ENCODE data around the gene SYNDIG1. TPM values are rescaled to one million over a fixed set of nuclear protein-coding genes. Genes with fewer than 3 reads are reported as not detected.

SYNDIG1 gene
- total RNA-seq, 2 experiments from 2014 or later = not detected

DNA sequence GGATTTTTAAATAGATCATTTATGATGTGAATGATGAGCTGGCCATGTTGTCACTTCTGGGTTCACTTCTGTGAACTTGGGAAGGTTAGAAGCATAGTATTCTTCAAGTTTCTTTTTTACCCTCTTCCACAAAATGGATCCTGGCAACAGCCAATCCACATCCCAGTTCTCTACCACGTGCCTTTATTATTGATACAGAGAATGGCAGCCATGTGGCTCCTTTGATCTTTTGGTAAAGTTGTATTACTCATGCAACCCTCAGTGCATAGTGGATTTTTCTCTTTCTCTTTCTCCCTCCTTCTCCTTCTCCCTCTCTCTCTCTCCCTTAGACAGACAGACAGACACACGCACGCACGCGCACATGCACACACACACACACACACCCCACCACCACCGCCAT lies 50.0 kb downstream of the SYNDIG1 start:
- Histone ChIP-seq H3K36me3 (ENCODE audit: insufficient read depth, low read length) (no peaks in the 10 kb centered on the region), H3K4me3 (ENCODE audit: low read length) (no peak overlapping the region), H3K4me1 (ENCODE audit: insufficient read depth, low read length) (no peaks in the 10 kb centered on the region), H3K27me3 (ENCODE audit: control insufficient read depth in 1 of 2, insufficient read depth in 2 of 2, low read length in 2 of 2) (no peaks in the 10 kb centered on the region), H3K9me3 (ENCODE audit: control insufficient read depth in 1 of 2, insufficient read depth in 1 of 2, low read length in 2 of 2) (peaks cover 0 to 6% of the 10 kb centered on the region in 2 experiments), H3K27ac (ENCODE audit: low read depth in 1 of 2, low read length in 2 of 2) (no peak overlapping the region)
- Mint-ChIP-seq H3K27ac (no peak overlapping the region), H3K27me3 (no peaks in the 10 kb centered on the region), H3K36me3 (ENCODE audit: low read depth) (no peaks in the 10 kb centered on the region), H3K9me3 (no peaks in the 10 kb centered on the region), H3K4me3 (no peak overlapping the region), H3K4me1 (ENCODE audit: low read depth) (no peaks in the 10 kb centered on the region)
- no peak for ATAC-seq (ENCODE audit: poor library complexity)
- ChIA-PET POLR2A (no interaction called here), CTCF (no interaction called here)
- TF ChIP-seq, protein P1, sequence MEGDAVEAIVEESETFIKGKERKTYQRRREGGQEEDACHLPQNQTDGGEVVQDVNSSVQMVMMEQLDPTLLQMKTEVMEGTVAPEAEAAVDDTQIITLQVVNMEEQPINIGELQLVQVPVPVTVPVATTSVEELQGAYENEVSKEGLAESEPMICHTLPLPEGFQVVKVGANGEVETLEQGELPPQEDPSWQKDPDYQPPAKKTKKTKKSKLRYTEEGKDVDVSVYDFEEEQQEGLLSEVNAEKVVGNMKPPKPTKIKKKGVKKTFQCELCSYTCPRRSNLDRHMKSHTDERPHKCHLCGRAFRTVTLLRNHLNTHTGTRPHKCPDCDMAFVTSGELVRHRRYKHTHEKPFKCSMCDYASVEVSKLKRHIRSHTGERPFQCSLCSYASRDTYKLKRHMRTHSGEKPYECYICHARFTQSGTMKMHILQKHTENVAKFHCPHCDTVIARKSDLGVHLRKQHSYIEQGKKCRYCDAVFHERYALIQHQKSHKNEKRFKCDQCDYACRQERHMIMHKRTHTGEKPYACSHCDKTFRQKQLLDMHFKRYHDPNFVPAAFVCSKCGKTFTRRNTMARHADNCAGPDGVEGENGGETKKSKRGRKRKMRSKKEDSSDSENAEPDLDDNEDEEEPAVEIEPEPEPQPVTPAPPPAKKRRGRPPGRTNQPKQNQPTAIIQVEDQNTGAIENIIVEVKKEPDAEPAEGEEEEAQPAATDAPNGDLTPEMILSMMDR (IDR thresholded peaks at IDR 0.05) = no peak
- no peak for DNase-seq
- intact Hi-C loops (cut with DNase I, micrococcal nuclease) = no loop called here

DNA sequence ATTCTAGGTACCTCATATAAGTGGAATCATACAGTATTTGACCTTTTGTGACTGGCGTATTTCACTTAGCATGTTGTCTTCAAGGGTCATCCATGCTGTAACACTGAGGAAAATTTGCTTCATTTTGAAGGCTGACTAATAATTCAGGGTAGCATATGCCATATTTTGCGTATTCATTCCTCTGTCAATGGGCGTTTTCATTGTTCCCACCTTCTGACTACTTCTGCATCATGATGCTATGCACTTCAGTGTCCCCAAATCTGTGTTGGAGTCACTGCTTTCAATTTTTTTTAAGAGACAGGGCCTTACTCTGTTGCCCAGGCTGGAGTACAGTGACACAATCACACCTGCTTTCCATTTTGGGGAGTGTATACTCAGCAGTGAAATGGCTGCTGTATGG lies 51.6 kb downstream of the SYNDIG1 start:
- Mint-ChIP-seq H3K4me1 (ENCODE audit: low read depth) (no peaks in the 10 kb centered on the region), H3K9me3 (no peaks in the 10 kb centered on the region), H3K27me3 (no peaks in the 10 kb centered on the region), H3K4me3 (no peak overlapping the region), H3K27ac (no peak overlapping the region), H3K36me3 (ENCODE audit: low read depth) (no peaks in the 10 kb centered on the region)
- no peaks in the 10 kb centered on the region for H3K36me3 ChIP-seq (ENCODE audit: insufficient read depth, low read length)
- TF ChIP-seq, protein P1 (IDR thresholded peaks at IDR 0.05) = no peak
- intact Hi-C loops (cut with DNase I, micrococcal nuclease) = no loop called here
- H3K27me3 ChIP-seq (ENCODE audit: control insufficient read depth in 1 of 2, insufficient read depth in 2 of 2, low read length in 2 of 2) = no peaks in the 10 kb centered on the region
- no peak overlapping the region for H3K4me3 ChIP-seq (ENCODE audit: low read length)
- ChIA-PET POLR2A (no interaction called here), CTCF (no interaction called here)
- peaks cover 0 to 6% of the 10 kb centered on the region in 2 experiments for H3K9me3 ChIP-seq (ENCODE audit: control insufficient read depth in 1 of 2, insufficient read depth in 1 of 2, low read length in 2 of 2)
- H3K27ac ChIP-seq (ENCODE audit: low read depth in 1 of 2, low read length in 2 of 2) = no peak overlapping the region
- H3K4me1 ChIP-seq (ENCODE audit: insufficient read depth, low read length) = no peaks in the 10 kb centered on the region
- no peak for DNase-seq
- no peak for ATAC-seq (ENCODE audit: poor library complexity)

DNA sequence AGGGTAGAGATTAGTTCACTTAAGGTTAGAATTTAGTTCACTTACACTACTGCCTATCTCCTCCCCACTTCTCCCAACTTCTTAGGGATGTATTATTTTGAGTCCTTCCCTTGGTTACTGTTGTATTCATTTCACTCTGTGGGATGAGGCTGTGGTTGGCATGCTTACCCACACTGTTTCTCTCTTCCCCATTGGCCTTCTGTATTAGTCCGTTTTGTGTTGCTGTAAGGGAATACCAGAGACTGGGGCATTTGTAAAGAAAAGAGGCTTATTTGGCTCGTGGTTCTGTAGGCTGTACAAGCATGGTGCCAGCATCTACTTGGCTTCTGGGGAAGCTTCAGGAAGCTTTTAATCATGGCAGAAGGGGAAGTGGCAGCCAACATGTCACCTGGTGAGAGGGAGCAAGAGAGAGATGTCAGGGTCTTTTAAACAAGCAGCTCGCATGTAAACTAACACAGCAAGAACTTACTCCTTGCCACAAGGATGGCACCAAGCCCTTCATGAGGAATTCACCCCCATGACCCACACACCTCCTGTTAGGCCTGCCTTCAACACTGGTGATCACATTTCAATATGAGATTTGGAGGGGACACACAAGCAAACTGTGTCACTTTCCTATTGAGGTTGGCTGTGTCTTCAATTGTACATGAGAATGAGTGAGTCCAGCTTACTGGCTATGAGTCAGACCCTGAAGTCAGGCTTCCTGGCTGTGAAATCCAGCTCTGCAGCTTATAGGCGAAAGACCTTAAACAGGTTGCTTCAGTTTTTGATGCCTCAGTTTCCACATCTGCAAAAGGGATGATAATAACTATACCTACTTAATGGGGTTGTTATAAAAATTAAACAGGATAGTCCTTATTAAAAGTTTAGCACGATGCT lies 53.3 kb downstream of the SYNDIG1 start:
- POLR2A ChIA-PET = no interaction called here
- Histone ChIP-seq H3K4me3 (ENCODE audit: low read length) (no peak overlapping the region), H3K4me1 (ENCODE audit: insufficient read depth, low read length) (no peaks in the 10 kb centered on the region), H3K27ac (ENCODE audit: low read depth in 1 of 2, low read length in 2 of 2) (no peak overlapping the region), H3K27me3 (ENCODE audit: control insufficient read depth in 1 of 2, insufficient read depth in 2 of 2, low read length in 2 of 2) (no peaks in the 10 kb centered on the region), H3K9me3 (ENCODE audit: control insufficient read depth in 1 of 2, insufficient read depth in 1 of 2, low read length in 2 of 2) (peaks cover 0 to 6% of the 10 kb centered on the region in 2 experiments), H3K36me3 (ENCODE audit: insufficient read depth, low read length) (no peaks in the 10 kb centered on the region)
- Mint-ChIP-seq H3K36me3 (ENCODE audit: low read depth) (no peaks in the 10 kb centered on the region), H3K27ac (no peak overlapping the region), H3K4me1 (ENCODE audit: low read depth) (no peaks in the 10 kb centered on the region), H3K27me3 (no peaks in the 10 kb centered on the region), H3K9me3 (no peaks in the 10 kb centered on the region), H3K4me3 (no peak overlapping the region)
- intact Hi-C loops (cut with DNase I, micrococcal nuclease) = no loop called here
- CTCF ChIA-PET = no interaction called here
- TF ChIP-seq, protein P1 (IDR thresholded peaks at IDR 0.05) = no peak
- ATAC-seq (ENCODE audit: poor library complexity) = no peak
- DNase-seq = no peak
